GM18873 (cell line): Measurements from ENCODE around the gene ATE1.

Experiments used
- ATAC-seq: cut with Tn5 transposase; IDR thresholded peaks from one replicate; pipeline ENCODE4 v1.9.1; 2021; ENCODE audit warnings: mild to moderate bottlenecking, moderate library complexity, moderate number of reproducible peaks; ENCODE audit not compliant: unreplicated experiment, low FRiP score

Gene ATE1

DNA sequence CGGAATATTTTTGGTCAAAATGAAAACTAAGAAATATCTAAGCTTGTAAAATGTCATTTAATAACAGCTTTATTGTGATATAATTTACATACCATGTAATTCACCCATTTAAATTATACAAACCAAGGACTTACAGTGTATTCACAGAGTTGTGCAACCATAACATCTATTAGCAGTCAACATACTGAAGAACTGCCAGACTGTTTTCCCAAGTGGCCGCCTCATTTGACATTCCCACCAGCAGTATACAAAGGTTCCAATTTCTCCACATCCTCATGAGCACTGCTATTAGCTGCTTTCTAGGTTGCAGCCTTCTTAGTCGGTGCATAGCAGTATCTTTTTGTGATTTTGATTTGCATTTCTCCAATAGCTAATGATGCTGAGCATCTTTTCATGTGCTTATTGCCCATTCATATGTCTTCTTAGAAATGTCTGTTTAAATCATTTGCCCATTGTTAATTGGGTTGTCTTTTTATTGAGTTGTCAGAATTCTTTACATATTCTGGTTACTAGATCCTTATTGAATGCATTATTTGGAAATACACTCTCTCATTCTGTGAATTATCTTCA, 176.6 kb downstream of the ATE1 start:
- no peak for ATAC-seq

DNA sequence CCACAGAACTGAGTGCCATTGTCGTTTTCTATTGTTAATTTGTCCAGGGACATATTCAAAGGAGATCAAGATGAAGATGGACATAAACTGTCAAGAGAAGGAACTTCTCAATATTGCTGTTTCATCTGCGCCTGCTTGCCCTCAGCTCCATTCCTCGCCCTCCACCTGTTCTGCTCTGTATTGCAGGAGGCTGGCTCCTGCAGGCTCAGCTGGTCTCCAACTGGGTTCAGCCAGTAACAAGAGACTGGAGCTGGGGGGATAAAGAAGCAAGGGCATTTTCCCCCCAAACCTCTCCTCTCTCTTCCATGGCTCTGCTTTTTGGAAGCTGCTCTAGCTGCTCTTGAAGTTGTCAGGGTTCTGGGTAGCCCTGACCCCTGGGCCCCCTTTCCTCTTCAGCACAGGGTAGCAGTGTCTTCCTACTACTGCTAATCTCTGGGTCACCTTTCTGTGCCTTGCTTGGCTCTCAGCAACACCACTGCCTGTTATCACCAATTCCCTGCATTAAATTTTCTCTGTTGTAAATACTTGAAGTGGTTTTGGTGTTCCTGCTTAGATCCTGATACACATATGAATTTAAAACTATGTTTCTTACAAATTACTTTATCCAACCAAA, 180.6 kb downstream of the ATE1 start:
- ATAC-seq: no peak

DNA sequence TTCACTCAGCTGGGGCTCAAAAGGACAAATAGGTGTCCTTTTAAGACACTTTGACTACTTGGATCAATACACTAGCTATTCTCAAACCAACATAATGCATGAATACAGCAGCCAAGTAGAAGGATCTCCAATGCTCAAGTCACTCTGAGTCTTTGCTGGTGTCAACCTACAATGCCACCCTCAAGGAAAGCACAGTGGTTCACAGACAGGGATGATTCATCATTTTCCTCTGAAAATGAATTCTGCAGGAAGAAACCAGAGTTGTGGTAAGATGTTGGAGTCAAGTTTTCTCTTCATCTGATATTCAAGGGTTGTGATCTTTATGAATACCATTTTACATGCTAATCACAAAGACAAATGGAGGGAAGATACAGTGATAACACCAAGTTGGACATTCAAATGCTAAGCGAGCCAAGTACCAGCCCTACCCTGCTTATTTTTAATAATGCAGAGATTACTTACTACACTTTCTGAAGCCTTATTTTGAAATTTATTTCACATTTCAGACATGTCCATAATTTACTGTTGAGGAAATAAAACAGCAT, 186.5 kb downstream of the ATE1 start:
- ATAC-seq: no peak

DNA sequence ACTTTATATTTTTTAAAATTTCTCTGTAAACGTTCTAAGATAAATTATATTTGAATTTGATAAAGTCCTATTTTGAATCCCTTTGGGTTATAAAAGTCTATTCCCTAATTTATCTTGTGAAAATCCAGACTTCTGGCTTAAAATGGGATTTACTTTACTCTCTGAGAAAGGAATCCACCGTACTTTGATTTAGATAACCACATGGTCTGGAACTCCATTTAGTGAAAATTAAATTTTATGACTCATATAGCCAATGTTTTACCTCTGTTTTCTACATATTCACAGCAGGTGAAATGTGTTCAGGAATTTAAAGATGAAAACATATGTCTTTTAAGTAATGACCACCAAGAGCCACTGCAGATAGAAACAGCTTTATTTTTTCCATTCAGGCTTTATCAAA, 187.8 kb downstream of the ATE1 start:
- ATAC-seq: no peak

DNA sequence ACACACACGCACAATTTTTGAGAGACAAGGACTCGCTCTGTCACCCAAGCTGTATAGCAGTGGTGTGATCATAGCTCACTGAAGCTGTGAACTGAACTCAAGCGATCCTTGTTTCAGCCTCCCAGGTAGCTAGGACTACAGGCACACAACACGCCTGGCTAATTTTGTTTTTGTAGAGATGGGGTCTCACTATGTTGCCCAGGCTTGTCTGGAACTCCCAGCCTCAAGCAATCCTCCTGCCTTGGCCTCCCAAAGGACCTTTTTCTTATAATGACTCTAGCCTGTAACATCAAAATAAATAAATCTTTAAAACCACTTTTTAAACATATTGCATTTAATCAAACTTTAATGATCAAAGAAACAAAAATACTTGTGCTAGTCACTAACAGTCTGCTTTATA, 188.7 kb downstream of the ATE1 start:
- ATAC-seq: no peak

DNA sequence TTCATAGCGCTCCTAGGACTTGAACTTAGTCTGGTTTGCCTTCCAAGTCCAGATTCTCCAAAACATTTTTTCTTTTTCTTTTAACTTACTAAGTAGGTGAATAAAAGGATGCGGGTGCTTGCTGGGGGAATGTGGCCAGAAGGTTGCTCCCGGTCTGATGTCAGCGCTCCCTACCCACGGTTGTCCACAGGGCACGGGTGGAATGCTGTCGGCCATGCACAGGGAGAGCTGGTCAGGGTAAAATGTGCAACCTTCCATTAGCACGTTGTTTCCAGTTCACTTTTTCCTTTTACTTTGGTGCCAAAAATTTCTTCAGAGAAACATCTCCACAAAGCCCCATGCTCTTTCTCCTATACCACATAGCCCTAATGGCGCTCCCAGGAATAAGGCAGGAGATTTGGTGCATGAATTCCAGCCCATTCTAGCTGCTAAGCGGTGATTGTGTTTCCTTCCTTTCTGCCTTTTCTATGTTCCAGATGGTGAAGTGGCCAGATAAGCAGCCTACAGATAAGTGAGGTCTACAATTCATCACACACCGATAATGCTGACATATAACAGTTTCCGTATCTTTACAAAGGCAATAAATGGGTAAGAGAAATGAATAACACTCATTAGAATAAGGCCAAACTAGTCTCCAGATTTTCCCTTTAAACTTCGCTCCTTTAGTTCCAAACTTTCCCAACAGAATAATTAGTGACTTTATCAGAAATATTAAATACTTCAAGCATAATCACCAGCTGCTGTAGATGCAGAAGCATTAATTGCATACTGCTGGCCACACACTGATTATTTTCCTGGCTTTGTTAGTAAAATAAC, 191.3 kb downstream of the ATE1 start:
- ATAC-seq: no peak

DNA sequence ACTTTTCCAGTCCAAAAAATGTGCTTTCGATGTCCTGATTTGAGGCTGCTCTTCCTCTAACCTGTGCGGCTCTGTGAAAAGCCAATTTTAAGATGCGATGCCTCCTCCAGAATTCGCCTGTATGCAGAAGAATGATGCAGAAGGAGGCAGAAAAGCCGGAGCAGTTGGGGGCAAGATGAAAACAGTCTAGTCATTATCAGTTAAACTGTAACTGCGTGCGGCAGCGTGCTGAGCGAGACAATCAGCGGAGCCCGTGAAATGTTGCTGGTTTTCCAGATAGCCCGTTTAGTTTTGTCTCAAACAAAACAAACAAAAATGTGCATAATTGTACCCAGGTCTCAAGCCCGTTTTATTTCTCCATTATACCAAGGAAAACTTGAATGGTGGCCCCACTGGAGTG, 192.6 kb downstream of the ATE1 start:
- ATAC-seq: no peak

DNA sequence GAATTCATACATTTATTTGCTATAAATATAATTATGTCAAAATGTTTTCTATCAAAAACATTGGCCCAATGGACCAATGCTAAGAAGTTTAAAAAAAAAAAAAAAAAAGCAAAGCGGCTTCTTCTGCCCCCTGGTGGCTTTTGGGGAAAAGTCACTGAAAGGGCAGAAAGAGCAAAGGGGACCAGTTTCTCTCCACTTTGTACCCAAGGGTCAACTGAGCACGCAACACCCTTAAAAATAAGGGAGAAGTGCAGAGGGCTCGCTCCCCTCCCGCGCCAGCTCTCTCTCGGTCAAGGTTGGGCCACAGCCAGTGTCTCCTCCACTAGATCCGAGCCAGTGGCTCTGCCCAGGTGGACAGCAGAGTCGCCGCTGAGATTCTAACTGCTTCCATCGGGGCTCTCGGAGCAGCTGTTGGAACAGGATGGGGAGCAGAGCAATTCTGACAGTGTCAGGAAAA, 193.2 kb downstream of the ATE1 start:
- ATAC-seq: no peak

DNA sequence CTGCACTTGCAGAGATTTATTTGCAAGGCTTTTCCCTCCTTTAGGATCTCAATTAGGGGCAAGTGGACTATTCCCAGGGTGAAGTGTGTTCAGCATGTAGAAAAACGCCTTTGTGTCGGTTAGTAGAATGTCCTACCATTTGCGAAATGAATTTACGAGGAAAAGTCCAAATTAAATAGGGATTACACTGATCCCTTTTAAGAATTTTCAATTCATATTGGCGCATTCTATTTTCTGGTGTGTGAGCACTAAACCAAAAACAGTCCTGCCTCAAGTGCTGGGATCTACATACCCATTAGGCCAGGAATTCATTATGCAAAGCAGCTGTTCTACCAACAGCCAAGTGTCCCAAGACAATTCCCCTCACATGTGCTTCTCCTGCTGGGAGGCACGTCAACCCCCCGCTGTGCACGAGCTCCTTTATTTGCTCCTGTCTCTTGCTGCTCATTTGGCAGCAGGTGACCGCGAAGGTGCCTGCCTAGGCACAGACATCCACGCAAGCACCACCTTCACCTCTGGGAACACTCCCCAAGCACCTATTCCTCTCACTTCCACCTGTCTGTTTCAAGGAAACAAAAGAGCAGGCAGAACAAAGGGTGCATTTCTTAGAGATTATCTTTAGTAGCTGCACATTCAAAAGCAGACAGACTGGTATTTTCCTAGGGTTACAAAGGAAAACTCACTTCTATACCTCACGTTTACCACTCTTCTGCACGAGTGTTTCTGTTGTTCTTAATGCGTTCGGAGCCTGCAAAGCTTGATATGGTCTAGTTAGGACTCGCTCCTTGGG, 195.0 kb downstream of the ATE1 start:
- no peak for ATAC-seq

DNA sequence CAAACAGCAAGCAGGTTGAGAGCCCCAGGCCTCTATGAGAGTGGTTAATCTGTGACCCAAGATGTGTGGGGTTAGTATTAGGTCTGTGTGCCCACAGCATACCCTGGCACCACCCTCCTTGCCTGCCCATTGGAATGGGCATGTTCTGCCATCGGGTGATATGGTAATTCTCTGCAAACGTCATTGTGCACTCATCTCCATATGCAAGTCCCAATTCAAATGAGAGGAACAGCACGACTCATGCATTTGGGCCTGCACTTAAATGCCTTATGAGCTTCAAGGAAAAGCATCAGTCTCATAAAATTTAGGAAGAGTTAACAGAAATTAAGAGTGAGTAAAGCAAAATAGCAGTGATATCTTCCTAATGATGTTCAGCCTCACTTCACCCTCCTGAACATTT, 195.7 kb downstream of the ATE1 start:
- no peak for ATAC-seq

DNA sequence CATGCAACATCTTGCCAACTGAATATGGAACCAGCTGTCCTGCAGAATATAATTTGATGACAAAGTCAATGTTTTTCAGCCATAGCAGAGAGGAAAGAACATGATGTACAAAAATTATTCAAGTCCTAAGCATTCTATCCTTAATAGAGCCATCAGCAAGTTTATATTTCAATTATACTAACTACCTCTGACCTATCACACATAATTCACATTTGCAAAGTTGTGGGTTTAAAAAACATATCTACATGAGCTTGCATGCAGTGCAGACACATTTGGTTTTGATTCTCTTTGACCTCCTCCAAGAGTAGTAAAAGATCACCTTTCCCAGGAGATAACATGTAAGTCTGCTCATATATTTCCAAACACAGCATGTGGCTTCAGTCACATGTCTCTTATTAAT, 203.5 kb downstream of the ATE1 start:
- no peak for ATAC-seq

DNA sequence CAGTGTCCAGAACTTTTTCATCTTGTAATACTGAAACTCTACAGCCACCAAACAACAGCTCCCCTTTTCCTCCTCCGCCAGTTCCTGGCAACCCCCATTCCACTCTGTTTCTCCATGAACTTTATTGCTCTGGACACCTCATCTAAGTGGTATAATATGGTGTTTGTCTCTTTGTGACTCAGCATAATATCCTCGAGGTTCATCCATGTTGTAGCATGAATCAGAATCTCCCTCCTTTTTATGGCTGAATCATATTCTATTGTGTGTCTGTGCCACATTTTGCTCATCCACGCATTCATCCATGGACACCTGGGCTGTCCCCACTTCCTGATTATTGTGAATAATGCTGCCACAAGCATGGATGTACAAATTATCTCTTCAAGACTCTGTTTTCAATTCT, 205.2 kb downstream of the ATE1 start:
- ATAC-seq: no peak

DNA sequence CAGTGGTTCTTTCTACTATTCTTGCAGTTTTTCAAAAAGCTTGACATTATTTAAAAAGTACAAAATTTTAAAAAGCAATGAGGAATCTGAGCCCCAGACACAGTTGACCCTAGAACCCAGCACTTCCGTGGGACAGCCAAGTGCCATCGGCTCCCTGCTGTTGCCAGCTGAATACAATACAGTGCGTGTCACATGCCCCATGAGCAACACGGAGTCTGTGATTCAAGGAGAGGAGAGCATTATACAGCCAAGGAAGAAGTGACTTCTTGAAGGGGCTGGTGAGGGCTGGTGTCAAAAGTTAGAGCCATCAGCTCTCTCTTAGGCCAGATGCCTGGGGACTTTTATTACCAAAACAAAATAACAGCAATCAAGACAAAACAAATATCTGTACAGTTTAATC, 206.6 kb downstream of the ATE1 start:
- no peak for ATAC-seq

DNA sequence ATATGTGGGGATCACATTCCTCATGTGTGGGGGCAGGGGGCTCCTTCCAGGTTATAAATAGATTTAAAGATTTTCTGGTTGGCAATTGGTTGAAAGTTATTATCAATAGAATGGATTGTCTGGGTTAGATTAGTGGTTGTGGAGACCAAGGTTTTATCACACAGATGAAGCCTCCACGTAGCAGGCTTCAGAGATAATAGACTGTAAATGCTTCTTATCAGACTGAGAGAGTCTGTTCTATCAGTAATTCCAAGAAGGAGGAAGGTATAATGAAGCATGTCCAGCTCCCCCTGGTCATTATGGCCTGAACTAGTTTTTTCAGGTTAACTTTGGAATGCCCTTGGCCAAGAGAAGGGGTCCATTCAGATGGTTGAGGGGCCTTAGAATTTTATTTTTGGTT, 211.9 kb downstream of the ATE1 start:
- no peak for ATAC-seq

DNA sequence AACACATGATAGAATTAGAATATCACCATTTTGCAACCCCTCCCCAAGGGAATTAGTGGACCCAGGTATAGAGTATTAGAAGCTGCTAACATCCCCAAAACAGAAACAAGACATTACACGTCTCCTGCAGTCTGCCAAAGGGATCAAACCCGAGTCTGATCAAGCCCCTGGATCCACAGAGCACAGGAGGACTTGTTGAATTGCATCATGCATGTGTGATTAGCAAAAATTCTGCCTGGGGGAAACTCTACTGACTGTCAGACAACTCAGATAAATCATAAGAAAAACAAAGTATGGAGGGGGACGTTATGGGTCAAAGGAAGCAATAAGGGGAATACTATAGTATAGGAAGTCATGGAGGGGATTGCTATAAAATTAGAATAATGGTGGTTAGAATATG, 212.8 kb downstream of the ATE1 start:
- ATAC-seq: no peak

DNA sequence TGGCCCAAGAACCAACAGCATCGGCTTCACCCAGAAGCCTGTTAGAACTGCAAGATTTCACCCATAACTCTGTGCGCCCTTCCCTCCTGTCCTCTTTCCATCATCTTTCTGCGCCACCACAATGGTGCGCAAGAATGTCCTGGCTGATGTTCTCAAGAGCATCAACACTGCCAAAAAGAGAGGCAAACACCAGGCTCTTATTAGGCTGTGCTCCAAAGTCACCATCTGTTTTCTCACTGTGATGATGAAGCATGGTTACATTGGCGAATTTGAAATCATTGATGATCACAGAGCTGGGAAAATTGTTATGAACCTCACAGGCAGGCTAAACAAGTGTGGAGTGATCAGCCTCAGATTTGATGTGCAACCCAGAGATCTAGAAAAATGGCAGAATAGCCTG, 214.3 kb downstream of the ATE1 start:
- ATAC-seq: no peak

DNA sequence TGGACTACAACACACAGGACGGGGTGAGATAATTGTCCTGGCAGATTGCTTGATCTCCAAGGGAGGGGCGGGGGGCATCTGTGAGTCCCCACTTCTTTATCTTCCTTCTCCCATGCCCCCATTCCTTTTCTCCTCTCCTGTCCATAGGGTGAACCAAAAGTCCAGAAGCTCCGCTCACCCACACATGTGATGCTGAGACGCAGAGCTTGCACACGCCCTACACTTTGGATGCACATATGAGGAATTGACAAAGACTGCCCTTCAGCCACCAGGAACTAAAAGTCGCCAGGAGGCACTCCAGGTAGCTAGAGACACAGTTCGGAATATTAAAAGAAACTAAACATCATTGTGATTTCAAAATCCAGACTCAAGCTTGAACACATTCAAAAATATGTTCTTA, 216.9 kb downstream of the ATE1 start:
- no peak for ATAC-seq

DNA sequence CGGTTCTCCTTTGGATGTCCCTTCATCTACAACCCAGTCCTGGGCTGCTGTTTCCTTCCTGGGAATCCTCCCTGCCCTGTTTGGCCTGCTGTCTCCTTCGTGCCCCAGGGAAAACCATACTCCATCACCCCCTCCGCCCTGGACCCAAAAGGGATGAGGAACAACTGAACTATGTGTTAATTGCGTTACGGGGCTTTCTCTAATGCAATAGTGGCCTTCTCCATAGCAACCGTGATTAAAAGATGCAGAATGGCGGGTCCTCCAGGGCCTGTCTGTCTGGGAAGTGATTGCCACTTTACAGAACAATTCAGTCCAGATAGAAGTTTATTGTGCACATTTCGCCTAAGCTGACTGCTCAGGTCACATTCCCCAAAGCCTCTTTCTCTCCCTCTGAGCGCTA, 217.6 kb downstream of the ATE1 start:
- ATAC-seq: no peak

DNA sequence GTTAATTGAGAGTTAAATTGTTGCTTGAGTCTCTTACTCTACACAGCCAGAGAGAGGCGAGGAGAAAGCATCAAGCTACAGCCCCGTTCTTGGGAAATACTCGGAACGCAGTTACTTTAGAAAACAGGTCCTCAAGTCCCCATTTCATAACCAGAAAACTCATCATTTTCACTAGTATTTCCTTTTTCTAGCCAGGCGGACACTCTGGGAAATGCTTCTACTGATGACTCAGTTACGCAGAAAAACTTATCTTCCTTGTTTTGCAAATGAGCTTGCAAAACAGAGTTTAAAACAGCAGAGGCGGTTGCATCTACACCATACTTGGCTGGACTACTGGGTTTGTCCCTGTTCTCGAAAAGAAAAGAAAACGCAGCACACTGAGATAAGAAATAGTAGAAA, 218.2 kb downstream of the ATE1 start:
- no peak for ATAC-seq

DNA sequence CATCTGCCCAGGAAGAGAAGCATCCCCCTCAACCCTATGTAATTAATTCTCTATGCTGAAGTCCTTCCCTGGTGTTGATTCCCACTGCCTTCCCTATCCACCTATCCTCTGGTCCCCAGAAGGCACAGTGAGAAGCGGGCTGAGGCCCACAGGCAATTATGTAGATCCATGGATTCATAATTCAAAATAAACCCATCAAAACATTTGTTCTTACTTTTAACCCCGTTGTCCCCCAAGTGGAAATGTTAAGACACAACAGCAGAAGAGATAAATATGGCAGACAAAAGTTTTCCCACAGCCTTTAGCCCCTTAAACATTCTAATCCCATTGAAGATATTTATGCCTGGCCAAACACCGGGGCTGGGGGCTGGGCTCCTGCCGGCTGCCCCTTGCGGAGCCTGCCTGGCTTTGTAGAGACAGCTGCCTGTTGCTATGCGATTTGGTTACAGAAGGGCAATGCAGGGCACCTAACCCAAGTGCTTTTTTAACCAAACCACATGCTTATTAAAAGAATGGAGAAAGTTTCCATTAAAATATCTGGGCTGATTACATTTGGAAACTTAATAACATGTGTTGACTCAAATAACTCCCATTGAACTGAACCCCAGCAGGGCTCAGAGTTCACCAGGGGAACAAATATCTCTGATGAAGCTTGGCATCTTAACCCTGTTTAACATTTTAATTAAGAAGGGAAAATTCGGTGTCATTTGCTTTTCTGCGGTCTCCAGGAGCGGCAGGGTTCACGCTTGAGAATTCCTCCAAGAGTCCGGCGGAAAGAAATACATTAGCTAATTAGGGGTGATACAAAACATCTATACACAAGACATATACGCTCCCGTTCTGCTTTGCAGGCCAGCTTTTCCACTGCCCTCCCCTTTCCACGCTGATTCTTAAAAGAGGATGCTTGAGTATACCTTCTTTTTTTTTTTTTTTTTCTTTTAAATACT, 218.8 kb downstream of the ATE1 start:
- ATAC-seq: no peak
